ENCODE results near the gene INPP5B. TPM values are rescaled to one million over a fixed set of nuclear protein-coding genes. Genes with fewer than 3 reads are reported as not detected.

Gene INPP5B
- total RNA-seq, 2 donors from 2014 or later: 14.3 to 24.6 TPM

- peak overlapping the region; percentile 94 to 97 for H3K9ac ChIP-seq (ENCODE audit: low read depth in 2 of 2, low read length in 2 of 2)
- intact Hi-C loops (cut with DNase I): loop anchor here (5.0 to 10.0 kb wide), 2 partner anchors 168 to 256 kb away; partner anchors contain the start of gene CDCA8
- no peaks in the 10 kb centered on the region for H3K4me1 ChIP-seq
- H3K27me3 ChIP-seq: no peaks in the 10 kb centered on the region
- peak overlapping the region; percentile 84 for H3K27ac ChIP-seq
- H3K4me3 ChIP-seq: peak overlapping the region; percentile 85
- H3K9me3 ChIP-seq: no peaks in the 10 kb centered on the region
- DNase-seq: no peak
- TF ChIP-seq CTCF (IDR thresholded peaks at IDR 0.05): peak; percentile 34
- peaks cover 4% of the 10 kb centered on the region for H3K36me3 ChIP-seq
These were observed 86.5 kb downstream of the INPP5B start for GRCh38 chr1:37860346-37860666.

- Histone ChIP-seq H3K27ac (peak within 1 kb of the TSS; percentile 84), H3K27me3 (no peaks in the 10 kb centered on the region), H3K36me3 (peaks cover 4% of the 10 kb centered on the region), H3K4me3 (peak within 1 kb of the TSS; percentile 85), H3K4me1 (no peaks in the 10 kb centered on the region), H3K9me3 (no peaks in the 10 kb centered on the region), H3K9ac (ENCODE audit: low read depth in 2 of 2, low read length in 2 of 2) (peak within 1 kb of the TSS; percentile 94 to 97)
- TF ChIP-seq CTCF (IDR thresholded peaks at IDR 0.05): peak; percentile 91
- peak; percentile 98 for DNase-seq
- intact Hi-C loops (cut with DNase I): loop anchor here (5.0 to 10.0 kb wide), 3 partner anchors 47 to 255 kb away; partner anchors contain the start of gene CDCA8
These were observed 87.1 kb downstream of the INPP5B start, which contains the start of gene MTF1 for GRCh38 chr1:37859507-37860345. TSS of gene MTF1 (minus strand) at chr1:37859592. CDS start at chr1:37857658, 1,934 bp downstream.

GRCh38 chr1:37858931-37859506, 87.8 kb downstream of the INPP5B start:
- intact Hi-C loops (cut with DNase I): loop anchor here (5.0 kb wide), 1 partner anchor 47 kb away; no protein-coding TSS in a partner anchor
- no peak for TF ChIP-seq CTCF (IDR thresholded peaks at IDR 0.05)
- peak overlapping the region; percentile 84 for H3K27ac ChIP-seq
- peak overlapping the region; percentile 94 to 97 for H3K9ac ChIP-seq (ENCODE audit: low read depth in 2 of 2, low read length in 2 of 2)
- peak overlapping the region; percentile 85 for H3K4me3 ChIP-seq
- H3K9me3 ChIP-seq: no peaks in the 10 kb centered on the region
- H3K4me1 ChIP-seq: no peaks in the 10 kb centered on the region
- peaks cover 2% of the 10 kb centered on the region for H3K36me3 ChIP-seq
- DNase-seq: no peak
- H3K27me3 ChIP-seq: no peaks in the 10 kb centered on the region

GRCh38 chr1:37854406-37854805, 92.4 kb downstream of the INPP5B start:
- no peak for TF ChIP-seq CTCF (IDR thresholded peaks at IDR 0.05)
- Histone ChIP-seq H3K36me3 (no peaks in the 10 kb centered on the region), H3K27me3 (no peaks in the 10 kb centered on the region), H3K4me3 (no peak overlapping the region), H3K9ac (ENCODE audit: low read depth in 2 of 2, low read length in 2 of 2) (no peak overlapping the region), H3K4me1 (no peaks in the 10 kb centered on the region), H3K27ac (no peak overlapping the region), H3K9me3 (no peaks in the 10 kb centered on the region)
- no peak for DNase-seq
- intact Hi-C loops (cut with DNase I): no loop called here

GRCh38 chr1:37853157-37853556, 93.7 kb downstream of the INPP5B start:
- Histone ChIP-seq H3K4me1 (no peaks in the 10 kb centered on the region), H3K4me3 (no peak overlapping the region), H3K9ac (ENCODE audit: low read depth in 2 of 2, low read length in 2 of 2) (no peak overlapping the region), H3K27ac (no peak overlapping the region), H3K27me3 (no peaks in the 10 kb centered on the region), H3K9me3 (no peaks in the 10 kb centered on the region), H3K36me3 (no peaks in the 10 kb centered on the region)
- DNase-seq: no peak
- intact Hi-C loops (cut with DNase I): no loop called here
- TF ChIP-seq CTCF (IDR thresholded peaks at IDR 0.05): no peak
